Vagina (tissue), 2 donors: ENCODE data around the gene BCAS4. TPM values are rescaled to one million over a fixed set of nuclear protein-coding genes. Genes with fewer than 3 reads are reported as not detected.
A peak's percentile ranks its signal among the peaks of the same experiment; 100 is the strongest.

Experiments
- DNase-seq, 2 donors: peaks; one replicate each; pipeline ENCODE4 v3.0.0-alpha.2; 2017; ENCODE audit errors: extremely low spot score in 2 of 2
- H3K27ac ChIP-seq: fragments of 200-600 bp; sonication (generic); one replicate; pipeline ENCODE4 v1.5.1; 2019
- H3K27me3 ChIP-seq: fragments of 200-600 bp; sonication (generic); one replicate; pipeline ENCODE4 v1.5.1; 2019
- H3K36me3 ChIP-seq, 2 donors: fragments of 200-600 bp; sonication (generic); one replicate each; pipeline ENCODE4 v1.5.1; 2017 to 2019
- H3K4me1 ChIP-seq: fragments of 200-600 bp; sonication (generic); one replicate; pipeline ENCODE4 v1.5.1; 2019
- H3K4me3 ChIP-seq, 2 donors: fragments of 200-600 bp; sonication (generic); 1 replicate in 1 of 2; 2 replicates in 1 of 2; pipeline ENCODE4 v1.5.1; 2016 to 2019
- H3K9me3 ChIP-seq: fragments of 200-600 bp; sonication (generic); one replicate; pipeline ENCODE4 v1.5.1; 2019
- CTCF ChIP-seq, 3 experiments: fragments of 450-650 bp in 2 of 3; fragments of 200-600 bp in 1 of 3; sonication (generic) in 1 of 3; IDR thresholded peaks; one replicate each; pipeline ENCODE4 v1.5.1; 2017 to 2019; ENCODE audit warnings: antibody characterized with exemption in 3 of 3, mild to moderate bottlenecking in 2 of 3, moderate library complexity in 2 of 3
- POLR2A ChIP-seq, 2 donors: fragments of 450-650 bp; IDR thresholded peaks; one replicate each; pipeline ENCODE4 v1.6.1; 2017; ENCODE audit warnings: antibody characterized with exemption in 2 of 2, mild to moderate bottlenecking in 2 of 2, moderate library complexity in 2 of 2
- POLR2AphosphoS5 ChIP-seq, 2 donors: sonication (generic); formaldehyde crosslinking; IDR thresholded peaks; one replicate each; pipeline ENCODE4 v1.9.0; 2017; ENCODE audit warnings: antibody characterized with exemption in 2 of 2, mild to moderate bottlenecking in 2 of 2, low read depth in 1 of 2; ENCODE audit not compliant: insufficient read depth in 1 of 2
- intact Hi-C: fragments of 100-400 bp; cut with DNase I; formaldehyde crosslinking; loops from one replicate; pipeline ENCODE4 v1.15.1; 2023
- total RNA-seq: library from RNA; depleted of rRNA; stranded (reverse); fragments of >200 nt; gene quantifications from one replicate; pipeline ENCODE4 v1.2.3, GENCODE V29; 2016

Gene BCAS4
- total RNA-seq, 1 donor from 2014 or later, result 1.7 TPM

DNA sequence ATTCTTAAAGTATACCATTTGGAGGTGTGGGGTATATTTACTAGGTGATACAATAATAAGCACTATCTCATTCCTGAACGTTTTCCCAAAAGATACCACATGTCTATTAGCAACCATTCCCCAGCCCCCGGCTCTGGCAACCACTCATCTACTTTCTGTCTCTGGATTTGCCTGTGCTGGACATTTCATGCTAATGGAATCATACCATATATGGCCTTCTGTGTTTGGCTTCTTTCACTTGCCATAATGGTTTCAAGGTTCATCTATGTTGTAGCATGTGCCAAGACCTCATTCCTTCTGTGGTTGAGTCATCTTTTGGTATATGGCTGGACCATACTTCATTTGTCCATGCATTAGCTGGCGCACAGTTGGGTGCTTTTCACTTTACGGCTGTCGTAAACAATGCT is 39.7 kb downstream of the BCAS4 start:
- no peaks in the 10 kb centered on the region for H3K27me3 ChIP-seq
- TF ChIP-seq POLR2A (IDR thresholded peaks at IDR 0.05) (no peak), CTCF (IDR thresholded peaks at IDR 0.05) (no peak), POLR2AphosphoS5 (IDR thresholded peaks at IDR 0.05; ENCODE audit: insufficient read depth in 1 of 2, low read depth in 1 of 2) (no peak)
- H3K9me3 ChIP-seq, result no peaks in the 10 kb centered on the region
- H3K27ac ChIP-seq, result no peak overlapping the region
- H3K36me3 ChIP-seq, result no peaks in the 10 kb centered on the region
- DNase-seq, result no peak
- H3K4me3 ChIP-seq, result no peak overlapping the region
- peaks cover 17% of the 10 kb centered on the region for H3K4me1 ChIP-seq
- intact Hi-C loops, result no loop called here

DNA sequence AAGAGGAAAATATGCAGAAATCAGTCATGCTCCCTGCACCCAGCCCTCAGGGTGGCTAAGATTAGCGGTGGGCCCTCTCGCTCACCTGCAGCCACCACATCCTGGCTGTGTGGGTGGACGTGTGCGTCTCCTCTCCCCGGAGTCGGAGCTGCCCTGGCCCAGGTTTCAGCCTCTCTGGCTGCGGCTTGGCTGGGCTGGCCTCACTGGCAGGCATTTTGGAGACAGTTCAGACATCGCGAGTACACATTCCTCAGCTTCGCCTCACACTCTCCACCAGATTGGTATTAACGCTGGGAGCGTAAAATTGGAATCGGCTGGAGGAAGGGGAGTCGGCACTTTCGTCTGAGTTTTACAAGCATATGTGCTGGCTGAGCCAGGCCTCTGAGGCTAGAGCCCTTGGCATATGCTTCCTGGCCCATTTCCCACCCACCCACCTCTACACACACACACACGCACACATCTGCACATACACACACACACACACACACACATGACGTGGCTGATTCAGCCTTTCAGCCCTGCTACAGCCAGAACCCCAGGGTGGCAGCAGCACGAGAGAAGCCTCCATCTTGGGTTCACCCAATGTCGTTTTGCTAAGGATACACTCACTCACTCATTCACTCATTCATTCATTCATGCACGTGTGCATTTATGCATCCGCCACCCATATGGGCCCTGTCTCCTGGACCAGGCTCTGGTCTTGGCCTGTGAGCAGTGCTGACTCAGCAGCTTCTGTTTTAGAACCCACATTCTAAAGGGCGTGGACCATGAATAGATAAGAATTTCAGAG is 42.9 kb downstream of the BCAS4 start:
- Histone ChIP-seq H3K36me3 (no peaks in the 10 kb centered on the region), H3K4me3 (peak overlapping the region in 1 of 2 donors; percentile 14), H3K4me1 (peaks cover 17% of the 10 kb centered on the region), H3K27me3 (no peaks in the 10 kb centered on the region), H3K27ac (peak overlapping the region; percentile 25), H3K9me3 (no peaks in the 10 kb centered on the region)
- TF ChIP-seq POLR2A (IDR thresholded peaks at IDR 0.05) (no peak), POLR2AphosphoS5 (IDR thresholded peaks at IDR 0.05; ENCODE audit: insufficient read depth in 1 of 2, low read depth in 1 of 2) (peak in 1 of 2 donors; percentile 13), CTCF (IDR thresholded peaks at IDR 0.05) (no peak)
- DNase-seq, result no peak
- intact Hi-C loops, result no loop called here

- intact Hi-C loops, result no loop called here
- Histone ChIP-seq H3K27me3 (no peaks in the 10 kb centered on the region), H3K36me3 (no peaks in the 10 kb centered on the region), H3K4me1 (peaks cover 17% of the 10 kb centered on the region), H3K9me3 (no peaks in the 10 kb centered on the region), H3K4me3 (no peak overlapping the region), H3K27ac (no peak overlapping the region)
- TF ChIP-seq CTCF (IDR thresholded peaks at IDR 0.05) (no peak), POLR2AphosphoS5 (IDR thresholded peaks at IDR 0.05; ENCODE audit: insufficient read depth in 1 of 2, low read depth in 1 of 2) (no peak), POLR2A (IDR thresholded peaks at IDR 0.05) (no peak)
- DNase-seq, result no peak
Observed at GRCh38 chr20:50838322-50838625, 43.4 kb downstream of the BCAS4 start.

- Histone ChIP-seq H3K4me1 (peaks cover 20% of the 10 kb centered on the region), H3K27me3 (no peaks in the 10 kb centered on the region), H3K36me3 (no peaks in the 10 kb centered on the region), H3K27ac (no peak overlapping the region), H3K4me3 (no peak overlapping the region), H3K9me3 (no peaks in the 10 kb centered on the region)
- intact Hi-C loops, result no loop called here
- no peak for TF ChIP-seq CTCF (IDR thresholded peaks at IDR 0.05)
- TF ChIP-seq POLR2A (IDR thresholded peaks at IDR 0.05), result no peak
- TF ChIP-seq POLR2AphosphoS5 (IDR thresholded peaks at IDR 0.05; ENCODE audit: insufficient read depth in 1 of 2, low read depth in 1 of 2), result no peak
- DNase-seq, result no peak
Observed at GRCh38 chr20:50838707-50839385, 44.0 kb downstream of the BCAS4 start.

- no peak for TF ChIP-seq POLR2A (IDR thresholded peaks at IDR 0.05)
- TF ChIP-seq POLR2AphosphoS5 (IDR thresholded peaks at IDR 0.05; ENCODE audit: insufficient read depth in 1 of 2, low read depth in 1 of 2), result no peak
- no peak for TF ChIP-seq CTCF (IDR thresholded peaks at IDR 0.05)
- H3K9me3 ChIP-seq, result no peaks in the 10 kb centered on the region
- intact Hi-C loops, result no loop called here
- H3K4me1 ChIP-seq, result peaks cover 24% of the 10 kb centered on the region
- no peaks in the 10 kb centered on the region for H3K27me3 ChIP-seq
- H3K36me3 ChIP-seq, result no peaks in the 10 kb centered on the region
- H3K4me3 ChIP-seq, result no peak overlapping the region
- H3K27ac ChIP-seq, result no peak overlapping the region
- DNase-seq, result no peak
Observed at GRCh38 chr20:50842821-50843220, 48.0 kb downstream of the BCAS4 start.
